Psoas muscle (tissue), 8 donors: Measurements from ENCODE around the gene BMPR1B. TPM values are rescaled to one million over a fixed set of nuclear protein-coding genes. Genes with fewer than 3 reads are reported as not detected.

Source experiments
- ATAC-seq, 4 donors: fragments of 200-7000 bp; cut with Tn5 transposase; one replicate each; pipeline ENCODE4 v1.9.1; 2020; ENCODE audit warnings: moderate library complexity in 3 of 4, mild to moderate bottlenecking in 2 of 4
- DNase-seq, 2 donors: peaks; one replicate each; pipeline ENCODE4 v3.0.0-alpha.2; 2020
- H3K27ac ChIP-seq: fragments of 200-600 bp; one replicate; pipeline ENCODE4 v1.8.0; 2022
- H3K27me3 ChIP-seq, 3 donors: fragments of 200-600 bp in 1 of 3; one replicate each; pipeline versions ENCODE4 v1.6.1 to v1.8.0; 2013 to 2022; ENCODE audit warnings: low read length in 2 of 3, mild to moderate bottlenecking in 2 of 3, moderate library complexity in 1 of 3; ENCODE audit not compliant: insufficient read depth in 3 of 3
- H3K36me3 ChIP-seq, 2 donors: fragments of 200-600 bp in 1 of 2; one replicate each; pipeline versions ENCODE4 v1.6.1 to v1.8.0; 2013 to 2022; ENCODE audit warnings: low read depth in 1 of 2, mild to moderate bottlenecking in 1 of 2, moderate library complexity in 1 of 2; ENCODE audit not compliant: insufficient read depth in 1 of 2
- H3K4me1 ChIP-seq: fragments of 200-600 bp; one replicate; pipeline ENCODE4 v1.8.0; 2022
- H3K4me3 ChIP-seq: fragments of 200-600 bp; one replicate; pipeline ENCODE4 v1.8.0; 2022; ENCODE audit warnings: mild to moderate bottlenecking
- H3K9me3 ChIP-seq: fragments of 200-600 bp; one replicate; pipeline ENCODE4 v1.8.0; 2022
- CTCF ChIP-seq: fragments of 200-600 bp; IDR thresholded peaks from one replicate; pipeline ENCODE4 v1.8.0; 2022; ENCODE audit warnings: antibody characterized with exemption
- WGBS, 3 donors: extraction: QIAGEN DNeasy Blood & Tissue Kit; methylation state at CpG; one replicate each; pipeline versions ENCODE4 v1.1.6 to v1.1.7; 2013; 5-methylcytosine and 5-hydroxymethylcytosine counted together
- intact Hi-C, 2 donors: fragments of 100-400 bp; cut with DNase I; formaldehyde crosslinking; loops; one replicate each; pipeline versions ENCODE4 v1.11.0 to v1.14.2; 2022
- polyA plus RNA-seq, 3 donors: library from polyadenylated mRNA; stranded (reverse); fragments of 200-250 nt; gene quantifications; one replicate each; pipeline ENCODE4 v1.2.3, GENCODE V29; 2013
- total RNA-seq, 4 donors: library from RNA; stranded (reverse); fragmentation: NEBNext Ultra II Directional in 2 of 4; extraction: Animal tissue kit (Norgen Biotek cat#: 25700) in 2 of 4; gene quantifications; one replicate each; pipeline versions ENCODE4 v1.2.1 to v1.2.4, GENCODE V29; 2021 to 2023
- donor health status: healthy with polysubstance abuse.
- donor health status: DM: no; HTN: no; CAD: no; lungs with moderate emphysema.
- donor health status: Bipolar disorder and iron deficiency.
- donor health status: healthy.
- donor health status: DM: yes; HTN: yes; CAD: no.
- donor health status: DM: no; HTN: no; CAD: no.
- donor health status: DM: no; HTN: no; CAD: no.
- donor health status: DM: yes; HTN: yes; CAD: no.

Gene BMPR1B
- total and polyA plus RNA-seq, 7 donors, result 0.26 to 13.0 (median 1.0) TPM

- no peak for ATAC-seq
Measured at GRCh38 chr4:94763500-94763899, 5.7 kb downstream of the BMPR1B start.

GRCh38 chr4:94764069-94764468 lies 6.3 kb downstream of the BMPR1B start:
- peaks cover 0 to 1% (median 0%) of the 10 kb centered on the region in 3 donors for H3K27me3 ChIP-seq
- intact Hi-C loops, result loop anchor here in 1 of 2 donors (10.0 kb wide), 1 partner anchor 241 kb away; no protein-coding TSS in a partner anchor
- H3K4me1 ChIP-seq, result no peaks in the 10 kb centered on the region
- DNase-seq, result no peak
- TF ChIP-seq CTCF, result no peak
- H3K4me3 ChIP-seq, result no peak overlapping the region
- ATAC-seq, result no peak
- no peaks in the 10 kb centered on the region for H3K36me3 ChIP-seq
- 75 to 83% (median 77%) methylated on average over 2 of the region's 2 CpGs for WGBS, 3 donors
- no peaks in the 10 kb centered on the region for H3K9me3 ChIP-seq
- H3K27ac ChIP-seq, result no peak overlapping the region

More at GRCh38 chr4:94763500-94763899, 5.7 kb downstream of the BMPR1B start:
- intact Hi-C loops, result loop anchor here in 1 of 2 donors (10.0 kb wide), 1 partner anchor 241 kb away; no protein-coding TSS in a partner anchor
- no peaks in the 10 kb centered on the region for H3K4me1 ChIP-seq
- no peak overlapping the region for H3K4me3 ChIP-seq
- H3K27ac ChIP-seq, result no peak overlapping the region
- no peak for TF ChIP-seq CTCF
- WGBS, 3 donors, result 59 to 64% (median 61%) methylated on average over 3 of the region's 3 CpGs
- no peaks in the 10 kb centered on the region for H3K9me3 ChIP-seq
- H3K27me3 ChIP-seq, result peaks cover 0 to 7% (median 0%) of the 10 kb centered on the region in 3 donors
- no peak for DNase-seq
- H3K36me3 ChIP-seq, result no peaks in the 10 kb centered on the region

GRCh38 chr4:94765174-94765573 lies 7.4 kb downstream of the BMPR1B start:
- no peaks in the 10 kb centered on the region for H3K9me3 ChIP-seq
- intact Hi-C loops, result loop anchor here in 1 of 2 donors (10.0 kb wide), 1 partner anchor 240 kb away; no protein-coding TSS in a partner anchor
- WGBS, 3 donors, result 76 to 90% (median 80%) methylated on average over 3 of the region's 3 CpGs
- no peak overlapping the region for H3K4me3 ChIP-seq
- no peaks in the 10 kb centered on the region for H3K4me1 ChIP-seq
- no peak overlapping the region for H3K27ac ChIP-seq
- no peaks in the 10 kb centered on the region for H3K36me3 ChIP-seq
- ATAC-seq (no peak), DNase-seq (no peak)
- H3K27me3 ChIP-seq, result no peaks in the 10 kb centered on the region
- no peak for TF ChIP-seq CTCF

- 66 to 79% (median 67%) methylated on average over 4 of the region's 4 CpGs for WGBS, 3 donors
- H3K36me3 ChIP-seq, result no peaks in the 10 kb centered on the region
- DNase-seq (no peak), ATAC-seq (no peak)
- H3K4me1 ChIP-seq, result no peaks in the 10 kb centered on the region
- H3K9me3 ChIP-seq, result no peaks in the 10 kb centered on the region
- H3K27me3 ChIP-seq, result no peaks in the 10 kb centered on the region
- TF ChIP-seq CTCF, result no peak
- no peak overlapping the region for H3K27ac ChIP-seq
- intact Hi-C loops, result loop anchor here in 1 of 2 donors (10.0 kb wide), 1 partner anchor 239 kb away; no protein-coding TSS in a partner anchor
- no peak overlapping the region for H3K4me3 ChIP-seq
Measured at GRCh38 chr4:94765648-94766047, 7.9 kb downstream of the BMPR1B start.

- H3K27me3 ChIP-seq, result no peaks in the 10 kb centered on the region
- H3K36me3 ChIP-seq, result no peaks in the 10 kb centered on the region
- ATAC-seq, result no peak
- no peak for TF ChIP-seq CTCF
- intact Hi-C loops, result loop anchor here in 1 of 2 donors (10.0 kb wide), 1 partner anchor 238 kb away; no protein-coding TSS in a partner anchor
- no peak overlapping the region for H3K27ac ChIP-seq
- no peaks in the 10 kb centered on the region for H3K9me3 ChIP-seq
- H3K4me3 ChIP-seq, result no peak overlapping the region
- H3K4me1 ChIP-seq, result no peaks in the 10 kb centered on the region
- WGBS, 3 donors, result 71 to 77% (median 71%) methylated on average over 3 of the region's 3 CpGs
- no peak for DNase-seq
Measured at GRCh38 chr4:94766856-94767255, 9.1 kb downstream of the BMPR1B start.
